H1 (cell line): Measurements from ENCODE around the gene KCNJ12. TPM values are rescaled to one million over a fixed set of nuclear protein-coding genes. Genes with fewer than 3 reads are reported as not detected.

Experiments used
- CTCF ChIA-PET: fragments of 300-600 bp; sonication (Branson Sonifier 250); formaldehyde crosslinking; loops from one replicate; lab custom pipeline; 2021; ENCODE audit not compliant: partially characterized antibody; lab: Charles Lee
- POLR2A ChIA-PET: fragments of 300-600 bp; sonication (Branson Sonifier 250); formaldehyde crosslinking; loops from one replicate; lab custom pipeline; 2021; ENCODE audit warnings: inconsistent platforms; ENCODE audit not compliant: partially characterized antibody; lab: Charles Lee
- DNase-seq, 2 experiments: peaks; one replicate each; pipeline versions ENCODE4 v3.0.0 to v3.0.0-alpha.2; 2010 to 2022; ENCODE audit warnings: low spot score in 2 of 2, low read depth in 1 of 2, mixed read lengths in 1 of 2
- FAIRE-seq: peaks from 2 replicates; lab custom pipeline; 2011; peaks lifted over from hg19 to GRCh38; lab: Jason Lieb, UNC
- H2AFZ ChIP-seq: 2 replicates; pipeline ENCODE4 v1.8.1; 2012; ENCODE audit warnings: low read length, inconsistent platforms
- H2AK5ac ChIP-seq: 2 replicates; pipeline ENCODE4 v1.6.1; 2013; ENCODE audit warnings: low read depth, low read length
- H2BK120ac ChIP-seq: replicated peaks from 2 replicates; pipeline ENCODE3; 2013; ENCODE audit warnings: low read depth, low read length, inconsistent platforms
- H2BK12ac ChIP-seq: 2 replicates; pipeline ENCODE4 v1.6.1; 2013; ENCODE audit warnings: low read depth, low read length
- H2BK15ac ChIP-seq: 2 replicates; pipeline ENCODE4 v1.6.1; 2013; ENCODE audit warnings: low read length
- H2BK20ac ChIP-seq: 2 replicates; pipeline ENCODE4 v1.6.1; 2013; ENCODE audit warnings: low read length
- H2BK5ac ChIP-seq: 2 replicates; pipeline ENCODE4 v1.6.1; 2013; ENCODE audit warnings: low read depth, low read length
- H3K14ac ChIP-seq: 2 replicates; pipeline ENCODE4 v1.6.1; 2013; ENCODE audit warnings: inconsistent platforms; ENCODE audit not compliant: insufficient read length
- H3K18ac ChIP-seq: 2 replicates; pipeline ENCODE4 v1.6.1; 2013; ENCODE audit warnings: low read length; ENCODE audit errors: extremely low read depth
- H3K23ac ChIP-seq: 2 replicates; pipeline ENCODE4 v1.6.1; 2013; ENCODE audit warnings: inconsistent platforms; ENCODE audit not compliant: insufficient read length
- H3K23me2 ChIP-seq: 2 replicates; pipeline ENCODE4 v1.6.1; 2013; ENCODE audit warnings: low read depth, low read length
- H3K27ac ChIP-seq: 2 replicates; pipeline ENCODE4 v1.6.1; 2011; ENCODE audit warnings: low read depth, low read length, inconsistent platforms
- H3K27me3 ChIP-seq, 4 experiments: replicated peaks in 1 of 4; 1 replicate in 1 of 4; 2 replicates in 3 of 4; pipeline versions ENCODE4 v1.6.1 to v1.8.1; 2011 to 2013; ENCODE audit warnings: low read length in 3 of 4, mild to moderate bottlenecking in 3 of 4, inconsistent platforms in 2 of 4, mixed read lengths in 2 of 4, moderate library complexity in 1 of 4; ENCODE audit not compliant: control insufficient read depth in 3 of 4, insufficient read depth in 3 of 4; ENCODE audit errors: extremely low read depth in 1 of 4
- H3K36me3 ChIP-seq, 4 experiments: 2 replicates each; pipeline versions ENCODE4 v1.6.1 to v1.8.1; 2011 to 2013; ENCODE audit warnings: mild to moderate bottlenecking in 4 of 4, low read length in 3 of 4, moderate library complexity in 2 of 4, control low read depth in 1 of 4, inconsistent platforms in 1 of 4; ENCODE audit not compliant: insufficient read depth in 4 of 4, control insufficient read depth in 2 of 4
- H3K4ac ChIP-seq: replicated peaks from 2 replicates; pipeline ENCODE3; 2013; ENCODE audit warnings: low read length, low read depth, mixed read lengths, inconsistent platforms; ENCODE audit not compliant: insufficient read length
- H3K4me1 ChIP-seq, 4 experiments: replicated peaks in 1 of 4; 1 replicate in 1 of 4; 2 replicates in 3 of 4; pipeline versions ENCODE4 v1.6.1 to v1.8.1; 2011 to 2013; ENCODE audit warnings: low read length in 3 of 4, inconsistent platforms in 2 of 4, mixed read lengths in 1 of 4; ENCODE audit not compliant: insufficient read depth in 4 of 4, control insufficient read depth in 3 of 4
- H3K4me2 ChIP-seq, 2 experiments: 2 replicates each; pipeline versions ENCODE4 v1.6.1 to v1.8.1; 2011 to 2013; ENCODE audit warnings: low read depth in 2 of 2, low read length in 2 of 2, control low read depth in 1 of 2, inconsistent platforms in 1 of 2, mild to moderate bottlenecking in 1 of 2; ENCODE audit not compliant: insufficient read depth in 1 of 2
- H3K4me3 ChIP-seq, 4 experiments: fragments of 200-600, 300-600 bp in 1 of 4; sonication (generic), shearing (Covaris generic), sonication (Bioruptor Twin) in 1 of 4; 2 replicates each; pipeline versions ENCODE4 v1.5.1 to v1.8.1; 2011 to 2016; ENCODE audit warnings: low read length in 4 of 4, low read depth in 3 of 4, control low read depth in 2 of 4, inconsistent platforms in 2 of 4, mild to moderate bottlenecking in 2 of 4, mixed read lengths in 1 of 4, moderate library complexity in 1 of 4; ENCODE audit not compliant: insufficient read depth in 2 of 4; ENCODE audit errors: extremely low read depth in 1 of 4
- H3K56ac ChIP-seq: replicated peaks from 2 replicates; pipeline ENCODE3; 2013; ENCODE audit warnings: low read depth, mild to moderate bottlenecking, mixed read lengths, low read length, inconsistent platforms; ENCODE audit not compliant: insufficient read length
- H3K79me1 ChIP-seq: 2 replicates; pipeline ENCODE4 v1.6.1; 2013; ENCODE audit warnings: low read depth, low read length, control low read depth
- H3K79me2 ChIP-seq, 2 experiments: 2 replicates each; pipeline versions ENCODE4 v1.6.1 to v1.8.1; 2012 to 2013; ENCODE audit warnings: low read length in 2 of 2, mild to moderate bottlenecking in 2 of 2, inconsistent platforms in 1 of 2; ENCODE audit not compliant: insufficient read depth in 2 of 2, control insufficient read depth in 1 of 2
- H3K9ac ChIP-seq, 4 experiments: replicated peaks in 1 of 4; 1 replicate in 1 of 4; 2 replicates in 3 of 4; pipeline versions ENCODE4 v1.6.1 to v1.8.1; 2011 to 2013; ENCODE audit warnings: low read depth in 3 of 4, low read length in 3 of 4, control low read depth in 2 of 4, mild to moderate bottlenecking in 2 of 4, moderate library complexity in 2 of 4, inconsistent platforms in 1 of 4; ENCODE audit errors: extremely low read depth in 1 of 4
- H3K9me3 ChIP-seq, 2 experiments: 2 replicates each; pipeline versions ENCODE4 v1.6.1 to v1.8.1; 2012 to 2013; ENCODE audit warnings: mild to moderate bottlenecking in 2 of 2, moderate library complexity in 2 of 2, control low read depth in 1 of 2, inconsistent platforms in 1 of 2, low read depth in 1 of 2, low read length in 1 of 2, mixed read lengths in 1 of 2; ENCODE audit not compliant: insufficient read depth in 2 of 2
- H4K20me1 ChIP-seq, 2 experiments: replicated peaks in 1 of 2; 2 replicates each; pipeline versions ENCODE3 to v1.8.1; 2011 to 2013; ENCODE audit warnings: inconsistent platforms in 2 of 2, low read length in 2 of 2, mild to moderate bottlenecking in 1 of 2; ENCODE audit not compliant: insufficient read depth in 2 of 2, control insufficient read depth in 1 of 2
- H4K5ac ChIP-seq: 2 replicates; pipeline ENCODE4 v1.6.1; 2013; ENCODE audit warnings: low read length, low read depth, mixed read lengths, inconsistent platforms; ENCODE audit not compliant: insufficient read length
- H4K8ac ChIP-seq: 2 replicates; pipeline ENCODE4 v1.8.0; 2013; ENCODE audit warnings: mild to moderate bottlenecking, moderate library complexity, low read length, inconsistent platforms; ENCODE audit not compliant: insufficient read depth; ENCODE audit errors: extremely low read depth
- H4K91ac ChIP-seq: replicated peaks from 2 replicates; pipeline ENCODE3; 2013; ENCODE audit warnings: low read length, mixed read lengths, inconsistent platforms; ENCODE audit not compliant: insufficient read length
- ASH2L ChIP-seq: fragments of 200-600, 300-600 bp; sonication (generic); IDR thresholded peaks from one replicate; pipeline ENCODE4 v1.7.1; 2017; ENCODE audit warnings: low read length
- ATF2 ChIP-seq: IDR thresholded peaks from 2 replicates; pipeline ENCODE4 v1.6.1; 2012; ENCODE audit warnings: low read length, inconsistent platforms
- CBX8 ChIP-seq: fragments of 300-800, 300-1000 bp; sonication (generic); IDR thresholded peaks from 2 replicates; pipeline ENCODE4 v1.7.1; 2016; ENCODE audit warnings: low read depth, low read length, borderline replicate concordance
- CHD2 ChIP-seq: IDR thresholded peaks from 2 replicates; pipeline ENCODE4 v1.6.1; 2012; ENCODE audit warnings: low read length, improper control_type of control experiment
- CREB1 ChIP-seq: IDR thresholded peaks from 2 replicates; pipeline ENCODE4 v1.6.1; 2012; ENCODE audit warnings: inconsistent platforms
- CTBP2 ChIP-seq: IDR thresholded peaks from 2 replicates; pipeline ENCODE4 v1.7.0; 2011; ENCODE audit warnings: borderline replicate concordance, mild to moderate bottlenecking, moderate library complexity, mixed read lengths, low read length; ENCODE audit not compliant: insufficient read depth, insufficient read length
- RXRA ChIP-seq: IDR thresholded peaks from 2 replicates; pipeline ENCODE4 v1.6.1; 2011; ENCODE audit warnings: low read depth, mild to moderate bottlenecking, low read length, moderate library complexity; ENCODE audit not compliant: insufficient read depth
- SP2 ChIP-seq: IDR thresholded peaks from 2 replicates; pipeline ENCODE4 v1.6.1; 2012; ENCODE audit warnings: mild to moderate bottlenecking, low read length, inconsistent platforms
- SP4 ChIP-seq: IDR thresholded peaks from 2 replicates; pipeline ENCODE4 v1.6.1; 2012; ENCODE audit warnings: low read length, inconsistent platforms
- USF2 ChIP-seq: IDR thresholded peaks from 2 replicates; pipeline ENCODE4 v1.6.1; 2011; ENCODE audit warnings: low read length, improper control_type of control experiment
- YY1 ChIP-seq: IDR thresholded peaks from 2 replicates; pipeline ENCODE4 v1.6.1; 2011; ENCODE audit warnings: low read depth, mild to moderate bottlenecking, low read length
- WGBS, 2 experiments: shearing (Covaris generic) in 1 of 2; methylation state at CpG; one replicate each; pipeline versions ENCODE4 v1.1.6 to v1.1.7; 2013 to 2015; ENCODE audit warnings: low lambda C conversion rate in 2 of 2, mixed read lengths in 2 of 2, inconsistent platforms in 1 of 2, low coverage in 1 of 2, missing lambda C conversion rate in 1 of 2; ENCODE audit not compliant: insufficient replicate concordance in 2 of 2, insufficient coverage in 1 of 2, insufficient read length in 1 of 2; ENCODE audit errors: extremely low coverage in 1 of 2, missing lambda C conversion rate in 1 of 2; 5-methylcytosine and 5-hydroxymethylcytosine counted together
- polyA plus RNA-seq, 7 experiments: library from polyadenylated mRNA; depleted of rRNA in 3 of 7; stranded (reverse) in 5 of 7; unstranded in 2 of 7; fragments of >200 nt in 5 of 7; fragments of 200-250 nt in 2 of 7; gene quantifications; 1 replicate in 5 of 7; 2 replicates in 1 of 7; 4 replicates in 1 of 7; pipeline versions ENCODE4 v1.2.1 to v1.2.3, GENCODE V29; 2011 to 2013; ENCODE audit warnings: missing spikeins in 2 of 7, mixed read lengths in 2 of 7
- total RNA-seq: library from RNA; stranded (reverse); fragmentation: NEBNext Ultra II Directional; extraction: Animal tissue kit (Norgen Biotek cat#: 25700); gene quantifications from 2 replicates; pipeline ENCODE4 v1.2.1, GENCODE V29; 2021

The KCNJ12 gene
- total and polyA plus RNA-seq, 2 of the 8 experiments (the other 6 are each of a cell fraction or from before 2014, with no cell fraction given): 1.2 to 1.5 TPM

GRCh38 chr17:21459536-21459935 is 83.4 kb downstream of the KCNJ12 start:
- Histone ChIP-seq H2BK15ac (no peak overlapping the region), H4K8ac (no peak overlapping the region), H3K4me2 (no peak overlapping the region), H3K9me3 (no peaks in the 10 kb centered on the region), H4K91ac (no peak overlapping the region), H3K23me2 (peaks cover 13% of the 10 kb centered on the region; the same call in 1 of the 2 replicates), H3K27ac (no peak overlapping the region), H2AK5ac (no peak overlapping the region), H3K18ac (no peak overlapping the region), H4K5ac (no peak overlapping the region), H2BK12ac (no peak overlapping the region), H3K9ac (no peak overlapping the region), H3K4me3 (no peak overlapping the region), H3K27me3 (peaks cover 0 to 20% (median 12%) of the 10 kb centered on the region in 4 experiments; a peak in 6 of 7 replicates), H2AFZ (no peak overlapping the region), H3K23ac (no peak overlapping the region), H3K79me2 (no peaks in the 10 kb centered on the region), H2BK5ac (no peak overlapping the region), H2BK20ac (no peak overlapping the region), H3K4me1 (peaks cover 4 to 20% (median 9%) of the 10 kb centered on the region in 4 experiments), H4K20me1 (no peaks in the 10 kb centered on the region), H3K14ac (no peak overlapping the region), H3K4ac (no peak overlapping the region), H3K79me1 (no peaks in the 10 kb centered on the region), H2BK120ac (no peak overlapping the region), H3K56ac (no peak overlapping the region), H3K36me3 (no peaks in the 10 kb centered on the region)
- no peak for FAIRE-seq
- CTCF ChIA-PET: interaction anchor here (1.0 to 1.4 kb wide), 2 partner anchors 16 to 164 kb away, joined by 3 to 4 read pairs; no protein-coding TSS in a partner anchor
- POLR2A ChIA-PET: no interaction called here
- WGBS, 2 experiments: 77% methylated on average over 8 of the region's 8 CpGs; no CpG with 5 or more reads in 1 of the 2 experiments
- TF ChIP-seq ASH2L (no peak), YY1 (no peak), CBX8 (no peak), CTBP2 (no peak), SP4 (no peak), USF2 (no peak), RXRA (no peak), SP2 (no peak), ATF2 (no peak), CREB1 (no peak), CHD2 (no peak)
- DNase-seq: no peak
